Uterus (tissue), 4 donors: ENCODE data around the gene GSX2. TPM values are rescaled to one million over a fixed set of nuclear protein-coding genes. Genes with fewer than 3 reads are reported as not detected.
"Not testable (repeated sequence)": the region's sequence is repeated elsewhere in the genome, so short reads cannot be mapped to it uniquely, and the experiment has no call there.

Source experiments
- DNase-seq, 2 donors: peaks; one replicate each; pipeline ENCODE4 v3.0.0-alpha.2; 2019 to 2020
- H3K27ac ChIP-seq, 2 donors: fragments of 200-600 bp; sonication (generic); 1 replicate in 1 of 2; 2 replicates in 1 of 2; pipeline ENCODE4 v1.5.1; 2016 to 2018
- H3K27me3 ChIP-seq, 2 donors: fragments of 200-600 bp; sonication (generic); one replicate each; pipeline ENCODE4 v1.5.1; 2018 to 2019; ENCODE audit warnings: control low read depth in 1 of 2
- H3K36me3 ChIP-seq, 2 donors: fragments of 200-600 bp; sonication (generic); one replicate each; pipeline ENCODE4 v1.5.1; 2019; ENCODE audit warnings: control low read depth in 1 of 2
- H3K4me1 ChIP-seq, 2 donors: fragments of 200-600 bp; sonication (generic); one replicate each; pipeline ENCODE4 v1.5.1; 2018 to 2019; ENCODE audit warnings: control low read depth in 1 of 2
- H3K4me3 ChIP-seq, 2 donors: fragments of 200-600 bp; sonication (generic); 1 replicate in 1 of 2; 2 replicates in 1 of 2; pipeline ENCODE4 v1.5.1; 2018 to 2019; ENCODE audit warnings: mild to moderate bottlenecking in 1 of 2
- H3K9me3 ChIP-seq, 2 donors: fragments of 200-600 bp; sonication (generic); one replicate each; pipeline ENCODE4 v1.5.1; 2019; ENCODE audit warnings: control low read depth in 1 of 2
- POLR2A ChIP-seq, 2 donors: fragments of 450-650 bp; IDR thresholded peaks; one replicate each; pipeline ENCODE4 v1.6.1; 2016; ENCODE audit warnings: antibody characterized with exemption in 2 of 2, mild to moderate bottlenecking in 1 of 2, moderate library complexity in 1 of 2
- intact Hi-C: fragments of 100-400 bp; cut with DNase I; formaldehyde crosslinking; loops from one replicate; pipeline ENCODE4 v1.15.1; 2023; ENCODE audit warnings: low total_unique reads
- total RNA-seq, 4 donors: library from RNA; depleted of rRNA in 3 of 4; stranded (reverse); fragments of >200 nt in 3 of 4; gene quantifications; one replicate each; pipeline versions ENCODE4 v1.1.0 to v1.2.4, GENCODE V29; 2014 to 2023
- TF ChIP-seq, protein P1 (sequence below), 4 experiments: fragments of 200-600 bp in 2 of 4; fragments of 450-650 bp in 2 of 4; sonication (generic) in 2 of 4; IDR thresholded peaks; one replicate each; pipeline ENCODE4 v1.5.1; 2016 to 2019; ENCODE audit warnings: antibody characterized with exemption in 4 of 4, mild to moderate bottlenecking in 2 of 4, moderate library complexity in 1 of 4
- donor health status: DM: yes; HTN: yes; CAD: no.

Gene GSX2
- total RNA-seq, 4 donors from 2014 or later, result not detected

DNA sequence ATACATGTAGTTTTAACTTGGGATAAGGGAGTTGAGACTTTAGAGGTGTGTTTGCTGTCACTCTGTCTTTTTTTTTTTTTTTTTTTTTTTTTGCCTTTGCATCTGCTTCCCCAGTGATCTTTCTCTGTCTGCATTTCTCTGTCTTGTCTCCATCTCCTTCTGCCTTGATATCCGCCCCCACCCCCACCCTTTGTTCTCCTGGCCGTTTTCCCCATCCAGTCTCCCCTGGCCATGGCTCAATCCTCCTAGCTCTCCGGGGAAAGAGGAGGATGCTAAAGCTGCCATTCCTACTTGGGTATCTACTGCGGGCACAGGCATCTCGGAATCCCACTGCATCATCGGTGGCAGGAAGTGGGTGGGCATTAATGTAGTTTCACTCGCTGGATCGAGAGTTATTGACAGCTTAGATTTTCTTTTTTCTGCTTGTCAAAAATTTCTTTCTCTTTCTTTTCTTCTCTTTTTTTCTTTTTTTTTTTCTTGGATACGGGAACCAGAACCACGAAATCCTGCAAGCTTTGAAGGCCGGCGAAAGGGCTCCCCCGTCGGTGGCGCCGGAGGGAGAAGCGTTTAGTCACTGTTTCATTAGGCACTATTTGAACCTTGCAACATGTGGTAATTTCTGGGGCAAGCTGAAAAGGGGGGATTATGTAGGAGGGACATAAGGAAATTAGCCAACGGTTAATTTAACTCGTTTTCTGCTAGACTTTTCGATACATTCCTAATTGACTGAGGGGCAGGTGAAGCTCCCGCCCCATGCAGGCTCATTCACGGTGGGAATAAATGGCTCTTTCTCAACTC is 8.2 kb downstream of the GSX2 start:
- Histone ChIP-seq H3K27ac (no peak overlapping the region), H3K36me3 (no peaks in the 10 kb centered on the region), H3K4me3 (no peak overlapping the region), H3K4me1 (no peaks in the 10 kb centered on the region), H3K9me3 (no peaks in the 10 kb centered on the region), H3K27me3 (peaks cover 14 to 24% of the 10 kb centered on the region in 2 donors)
- intact Hi-C loops, result no loop called here
- no peak for TF ChIP-seq POLR2A (IDR thresholded peaks at IDR 0.05)
- TF ChIP-seq, protein P1, sequence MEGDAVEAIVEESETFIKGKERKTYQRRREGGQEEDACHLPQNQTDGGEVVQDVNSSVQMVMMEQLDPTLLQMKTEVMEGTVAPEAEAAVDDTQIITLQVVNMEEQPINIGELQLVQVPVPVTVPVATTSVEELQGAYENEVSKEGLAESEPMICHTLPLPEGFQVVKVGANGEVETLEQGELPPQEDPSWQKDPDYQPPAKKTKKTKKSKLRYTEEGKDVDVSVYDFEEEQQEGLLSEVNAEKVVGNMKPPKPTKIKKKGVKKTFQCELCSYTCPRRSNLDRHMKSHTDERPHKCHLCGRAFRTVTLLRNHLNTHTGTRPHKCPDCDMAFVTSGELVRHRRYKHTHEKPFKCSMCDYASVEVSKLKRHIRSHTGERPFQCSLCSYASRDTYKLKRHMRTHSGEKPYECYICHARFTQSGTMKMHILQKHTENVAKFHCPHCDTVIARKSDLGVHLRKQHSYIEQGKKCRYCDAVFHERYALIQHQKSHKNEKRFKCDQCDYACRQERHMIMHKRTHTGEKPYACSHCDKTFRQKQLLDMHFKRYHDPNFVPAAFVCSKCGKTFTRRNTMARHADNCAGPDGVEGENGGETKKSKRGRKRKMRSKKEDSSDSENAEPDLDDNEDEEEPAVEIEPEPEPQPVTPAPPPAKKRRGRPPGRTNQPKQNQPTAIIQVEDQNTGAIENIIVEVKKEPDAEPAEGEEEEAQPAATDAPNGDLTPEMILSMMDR (IDR thresholded peaks at IDR 0.05), result no peak
- DNase-seq, result no peak

DNA sequence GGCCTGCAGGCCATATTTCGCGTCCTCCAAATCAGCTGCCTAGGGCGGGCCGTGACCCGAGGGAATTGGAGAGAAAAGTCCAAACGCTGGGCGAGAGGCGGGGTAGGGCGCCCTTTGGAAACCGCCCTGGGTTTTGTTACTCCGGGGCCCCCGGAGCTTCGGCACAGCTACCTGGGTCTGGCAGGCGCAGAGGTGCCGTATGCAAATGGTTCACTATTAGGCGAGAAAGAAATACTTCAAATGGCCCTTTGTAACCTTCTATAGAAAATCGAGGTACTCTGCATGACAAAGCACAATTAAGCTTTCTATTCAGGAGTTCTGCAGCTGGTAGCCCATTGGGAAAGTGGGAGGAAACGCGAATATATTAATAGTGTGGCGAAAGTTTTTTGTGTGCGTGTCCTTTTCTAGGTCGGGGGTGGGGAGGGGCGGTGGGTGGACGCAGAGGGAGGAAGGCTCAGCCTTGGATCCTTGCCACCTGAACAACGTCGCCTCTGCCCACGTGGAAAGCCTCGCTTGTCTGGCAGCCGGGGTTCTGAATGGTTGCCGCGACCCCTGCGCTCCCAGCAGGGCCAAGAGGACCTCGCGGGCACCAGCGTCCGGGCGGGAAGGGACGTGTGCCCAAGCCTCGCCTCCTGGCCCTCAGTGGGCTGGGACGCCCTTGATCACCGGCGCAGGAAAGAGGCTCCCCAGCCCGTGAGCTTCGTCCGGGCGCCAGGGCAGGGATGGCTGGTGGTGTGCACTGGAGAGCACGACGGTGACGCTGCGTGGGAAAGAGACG is 9.5 kb downstream of the GSX2 start:
- peaks cover 14 to 24% of the 10 kb centered on the region in 2 donors for H3K27me3 ChIP-seq
- H3K4me3 ChIP-seq, result no peak overlapping the region

DNA sequence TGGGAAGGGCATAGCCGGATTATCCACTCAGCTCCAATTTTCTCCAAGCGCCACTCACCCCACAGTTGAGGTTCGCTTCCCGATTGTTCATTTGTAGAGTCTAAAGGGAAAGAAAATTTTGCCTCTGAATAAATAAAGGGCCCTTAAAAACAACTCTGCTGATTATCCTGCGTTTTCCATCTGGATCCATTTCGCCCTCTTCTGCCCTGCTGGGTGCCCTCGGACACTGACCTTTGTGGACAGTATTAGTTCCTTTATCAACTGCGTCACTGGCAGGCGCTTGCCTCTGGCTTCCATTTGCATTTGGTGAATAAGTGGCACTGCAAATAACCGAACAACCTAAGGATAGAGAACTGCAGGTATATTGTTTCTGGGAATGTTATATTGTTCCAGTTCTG is 10.1 kb downstream of the GSX2 start:
- no peak for TF ChIP-seq POLR2A (IDR thresholded peaks at IDR 0.05)
- TF ChIP-seq, protein P1 (IDR thresholded peaks at IDR 0.05), result no peak
- H3K27ac ChIP-seq, result no peak overlapping the region
- intact Hi-C loops, result no loop called here
- H3K9me3 ChIP-seq, result no peaks in the 10 kb centered on the region
- no peak overlapping the region for H3K4me3 ChIP-seq
- no peaks in the 10 kb centered on the region for H3K36me3 ChIP-seq
- no peaks in the 10 kb centered on the region for H3K4me1 ChIP-seq
- peaks cover 14 to 24% of the 10 kb centered on the region in 2 donors for H3K27me3 ChIP-seq
- DNase-seq, result no peak

More for the DNA sequence above, 9.5 kb downstream of the GSX2 start:
- no peak overlapping the region for H3K27ac ChIP-seq
- H3K4me1 ChIP-seq, result no peaks in the 10 kb centered on the region
- intact Hi-C loops, result no loop called here
- H3K36me3 ChIP-seq, result no peaks in the 10 kb centered on the region
- no peak for DNase-seq
- H3K9me3 ChIP-seq, result no peaks in the 10 kb centered on the region
- TF ChIP-seq POLR2A (IDR thresholded peaks at IDR 0.05), result no peak
- TF ChIP-seq, protein P1 (IDR thresholded peaks at IDR 0.05), result no peak

DNA sequence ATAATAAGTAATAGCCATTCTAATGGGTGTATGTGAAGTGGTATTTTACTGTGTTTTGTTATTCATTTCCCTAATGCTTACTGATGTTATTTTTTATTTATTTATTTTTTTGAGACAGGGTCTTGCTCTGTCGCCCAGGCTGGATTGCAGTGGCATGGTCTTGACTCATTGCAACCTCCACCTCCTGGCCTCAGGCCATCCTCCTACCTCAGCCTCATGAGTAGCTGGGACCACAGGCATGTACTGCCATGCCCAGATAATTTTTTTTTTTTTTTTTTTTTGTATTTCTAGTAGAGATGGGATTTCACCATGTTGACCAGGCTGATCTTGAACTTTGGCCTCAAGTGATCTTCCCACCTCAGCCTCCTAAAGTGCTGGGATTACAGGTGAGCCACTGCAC is 13.2 kb downstream of the GSX2 start:
- DNase-seq, H3K36me3 ChIP-seq, H3K27ac ChIP-seq, H3K4me1 ChIP-seq, intact Hi-C loops, H3K9me3 ChIP-seq, H3K4me3 ChIP-seq: not testable (repeated sequence)
- H3K27me3 ChIP-seq, result peaks cover 11 to 22% of the 10 kb centered on the region in 2 donors

DNA sequence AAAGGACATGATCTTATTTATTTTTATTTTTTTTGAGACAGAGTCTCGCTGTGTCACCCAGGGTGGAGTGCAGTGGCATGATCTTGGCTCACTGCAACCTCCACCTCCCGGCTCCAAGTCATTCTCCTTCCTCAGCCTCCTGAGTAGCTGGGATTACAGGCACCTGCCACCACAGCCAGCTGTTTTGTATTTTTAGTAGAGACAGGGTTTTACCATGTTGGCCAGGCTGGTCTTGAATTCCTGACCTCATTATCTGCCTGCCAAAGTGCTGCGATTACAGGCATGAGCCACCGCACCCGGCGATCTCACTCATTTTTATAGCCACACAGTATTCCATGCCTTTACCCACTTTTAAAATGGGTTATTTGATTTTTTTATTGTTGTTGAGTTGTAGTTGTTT is 16.3 kb downstream of the GSX2 start:
- H3K27me3 ChIP-seq, H3K36me3 ChIP-seq, H3K9me3 ChIP-seq, intact Hi-C loops, DNase-seq, H3K4me1 ChIP-seq, H3K4me3 ChIP-seq, H3K27ac ChIP-seq: not testable (repeated sequence)
